OCI-LY3 (cell line): ENCODE results near the gene OPN4.
A peak's percentile ranks its signal among the peaks of the same experiment; 100 is the strongest.

Experiments
- H2AFZ ChIP-seq: fragments of 200-600, 300-600 bp; shearing (Covaris generic); 2 replicates; pipeline ENCODE4 v1.6.0; 2014; ENCODE audit warnings: antibody characterized with exemption, low read depth, low read length
- H3K27ac ChIP-seq: fragments of 200-600, 300-600 bp; sonication (generic); 2 replicates; pipeline ENCODE4 v1.5.1; 2014; ENCODE audit warnings: mild to moderate bottlenecking, low read length, moderate library complexity, mixed read lengths
- H3K27me3 ChIP-seq: fragments of 200-600, 300-600 bp; sonication (generic); 2 replicates; pipeline ENCODE4 v1.6.1; 2014; ENCODE audit warnings: low read depth, low read length, mixed read lengths
- H3K36me3 ChIP-seq: fragments of 200-600, 300-600 bp; sonication (generic); replicated peaks from 2 replicates; pipeline ENCODE3; 2014; ENCODE audit warnings: low read depth, low read length, mixed read lengths
- H3K4me1 ChIP-seq: fragments of 300-600, 200-600 bp; sonication (generic); 2 replicates; pipeline ENCODE4 v1.6.1; 2014; ENCODE audit warnings: low read length, mixed read lengths
- H3K4me2 ChIP-seq: fragments of 200-600, 300-600 bp; sonication (generic); 2 replicates; pipeline ENCODE4 v1.6.1; 2014; ENCODE audit warnings: low read length, mixed read lengths
- H3K4me3 ChIP-seq: fragments of 300-600, 200-600 bp; sonication (generic); 2 replicates; pipeline ENCODE4 v1.5.1; 2014; ENCODE audit warnings: antibody characterized with exemption, mild to moderate bottlenecking, low read length, moderate library complexity
- H3K79me2 ChIP-seq: fragments of 300-600, 200-600 bp; shearing (Covaris generic); 2 replicates; pipeline ENCODE4 v1.6.1; 2014; ENCODE audit warnings: mild to moderate bottlenecking, low read length, mixed read lengths
- H3K9ac ChIP-seq: fragments of 300-600, 200-600 bp; shearing (Covaris generic); 2 replicates; pipeline ENCODE4 v1.6.0; 2014; ENCODE audit warnings: mild to moderate bottlenecking, low read length, moderate library complexity
- H3K9me3 ChIP-seq: fragments of 200-600, 300-600 bp; shearing (Covaris generic); 2 replicates; pipeline ENCODE4 v1.6.1; 2014; ENCODE audit warnings: low read length, mixed read lengths; ENCODE audit not compliant: insufficient read depth
- H4K20me1 ChIP-seq: fragments of 200-600, 300-600 bp; sonication (generic); 2 replicates; pipeline ENCODE4 v1.6.1; 2016; ENCODE audit warnings: low read length, mixed read lengths; ENCODE audit not compliant: insufficient read depth
- CTCF ChIP-seq: fragments of 200-600, 300-600 bp; sonication (generic); IDR thresholded peaks from 2 replicates; pipeline ENCODE4 v1.5.1; 2014; ENCODE audit warnings: antibody characterized with exemption, low read length, low read depth
- EZH2phosphoT487 ChIP-seq: fragments of 200-600 bp; shearing (Covaris generic); IDR thresholded peaks from 2 replicates; pipeline ENCODE4 v1.6.1; 2018; ENCODE audit warnings: antibody characterized with exemption, mixed run types, low read depth

The OPN4 gene

GRCh38 chr10:86636311-86636710 is 18.0 kb upstream of the OPN4 start:
- H3K27me3 ChIP-seq, result 0 out of 2 replicates have a peak, but pooled peaks cover 6% of the 10 kb centered on the region
- H3K36me3 ChIP-seq, result no peaks in the 10 kb centered on the region
- H3K4me3 ChIP-seq, result no peak overlapping the region
- no peaks in the 10 kb centered on the region for H3K9me3 ChIP-seq
- H3K4me2 ChIP-seq, result no peak overlapping the region
- no peak overlapping the region for H2AFZ ChIP-seq
- H4K20me1 ChIP-seq, result no peaks in the 10 kb centered on the region
- TF ChIP-seq CTCF, result no peak
- TF ChIP-seq EZH2phosphoT487, result no peak
- H3K79me2 ChIP-seq, result no peaks in the 10 kb centered on the region
- H3K4me1 ChIP-seq, result no peaks in the 10 kb centered on the region
- no peak overlapping the region for H3K9ac ChIP-seq
- no peak overlapping the region for H3K27ac ChIP-seq

DNA sequence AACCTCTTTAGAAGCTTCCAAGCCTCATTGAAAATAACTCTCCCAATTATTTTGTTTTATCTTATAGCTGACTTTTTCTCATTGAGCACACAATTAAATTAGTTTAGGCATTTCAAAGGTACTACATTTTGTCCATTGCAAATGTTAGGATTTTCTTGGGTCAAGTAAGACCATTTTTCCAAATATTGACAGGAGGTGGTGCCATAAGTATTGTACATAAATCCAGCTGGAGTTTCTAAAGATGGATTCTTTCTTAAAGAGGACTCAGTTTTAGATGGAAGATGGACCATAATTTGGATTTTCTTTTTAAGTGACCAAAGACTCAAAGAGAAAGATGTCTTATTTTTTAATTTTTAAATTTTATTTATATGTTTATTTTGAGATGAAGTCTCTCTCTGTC is 12.3 kb upstream of the OPN4 start:
- no peak for TF ChIP-seq CTCF
- no peak for TF ChIP-seq EZH2phosphoT487
- Histone ChIP-seq H3K9ac (no peak overlapping the region), H3K79me2 (no peaks in the 10 kb centered on the region), H3K4me1 (peaks cover 27% of the 10 kb centered on the region), H3K9me3 (no peaks in the 10 kb centered on the region), H2AFZ (no peak overlapping the region), H3K27me3 (0 out of 2 replicates have a peak, but pooled peaks cover 3% of the 10 kb centered on the region), H3K4me2 (no peak overlapping the region), H4K20me1 (no peaks in the 10 kb centered on the region), H3K36me3 (no peaks in the 10 kb centered on the region), H3K27ac (no peak overlapping the region), H3K4me3 (no peak overlapping the region)

GRCh38 chr10:86642499-86642898 is 11.8 kb upstream of the OPN4 start:
- H3K9ac ChIP-seq, result no peak overlapping the region
- 0 out of 2 replicates have a peak, but pooled peaks cover 3% of the 10 kb centered on the region for H3K27me3 ChIP-seq
- H3K9me3 ChIP-seq, result no peaks in the 10 kb centered on the region
- H3K27ac ChIP-seq, result no peak overlapping the region
- TF ChIP-seq EZH2phosphoT487, result no peak
- TF ChIP-seq CTCF, result no peak
- H3K79me2 ChIP-seq, result no peaks in the 10 kb centered on the region
- H3K4me1 ChIP-seq, result peaks cover 27% of the 10 kb centered on the region
- H3K4me3 ChIP-seq, result no peak overlapping the region
- H3K36me3 ChIP-seq, result no peaks in the 10 kb centered on the region
- no peaks in the 10 kb centered on the region for H4K20me1 ChIP-seq
- no peak overlapping the region for H3K4me2 ChIP-seq
- H2AFZ ChIP-seq, result no peak overlapping the region

DNA sequence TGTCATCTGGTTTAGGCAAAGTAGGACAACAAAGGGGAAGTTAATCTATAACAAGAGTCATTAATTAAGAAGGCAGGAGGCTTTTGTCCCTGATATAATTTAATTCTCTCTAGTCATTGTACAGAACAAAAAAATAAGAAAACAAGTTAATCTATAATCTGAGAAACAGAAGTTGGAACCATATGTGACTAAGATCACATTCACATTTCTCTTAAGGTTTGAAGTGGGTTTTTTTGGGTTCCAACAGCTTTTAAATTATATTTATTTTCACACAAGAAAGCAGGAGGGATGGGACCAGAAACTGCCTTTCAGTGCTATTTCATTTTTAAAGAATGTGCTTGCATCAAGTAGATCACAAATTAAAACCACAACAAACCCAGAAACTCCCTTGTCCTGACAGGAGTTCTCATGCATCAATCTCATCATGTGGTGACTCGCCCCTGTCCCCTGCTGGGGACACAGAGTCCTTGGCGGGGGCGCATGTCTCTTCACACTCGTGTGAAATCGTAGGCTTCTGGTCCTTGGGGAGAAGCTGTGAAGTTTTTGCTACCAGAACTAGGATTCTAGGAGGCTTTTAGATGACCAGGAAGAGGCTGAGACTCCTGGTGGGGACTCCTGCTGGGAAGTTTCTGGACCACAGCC is 10.1 kb upstream of the OPN4 start:
- Histone ChIP-seq H4K20me1 (no peaks in the 10 kb centered on the region), H3K36me3 (no peaks in the 10 kb centered on the region), H3K4me3 (peak overlapping the region; percentile 51), H3K4me2 (peak overlapping the region; percentile 79), H3K4me1 (peaks cover 27% of the 10 kb centered on the region), H3K79me2 (no peaks in the 10 kb centered on the region), H3K27ac (peak overlapping the region; percentile 79), H3K27me3 (no peaks in the 10 kb centered on the region), H2AFZ (peak overlapping the region; percentile 74), H3K9ac (peak overlapping the region; percentile 54; the same call in 1 of the 2 replicates), H3K9me3 (no peaks in the 10 kb centered on the region)
- TF ChIP-seq EZH2phosphoT487 (no peak), CTCF (peak; percentile 33)
